H9 (cell line): ENCODE measurements around the gene AK4. TPM values are rescaled to one million over a fixed set of nuclear protein-coding genes. Genes with fewer than 3 reads are reported as not detected.

ENCODE experiments used
- DNase-seq: peaks from one replicate; pipeline ENCODE4 v3.0.0-alpha.2; 2017
- H2AFZ ChIP-seq: one replicate; pipeline ENCODE4 v1.6.1; 2013; ENCODE audit warnings: mild to moderate bottlenecking, low read length, control low read depth, moderate library complexity
- H2AK5ac ChIP-seq: 2 replicates; pipeline ENCODE4 v1.6.1; 2013; ENCODE audit warnings: low read length, control low read depth, mixed read lengths; ENCODE audit not compliant: insufficient read length
- H2BK120ac ChIP-seq: one replicate; pipeline ENCODE4 v1.6.1; 2013; ENCODE audit warnings: low read depth, mild to moderate bottlenecking, low read length, control low read depth, inconsistent platforms; ENCODE audit not compliant: poor library complexity, severe bottlenecking
- H2BK12ac ChIP-seq: 2 replicates; pipeline ENCODE4 v1.6.1; 2013; ENCODE audit warnings: low read length, control low read depth, mixed read lengths, low read depth; ENCODE audit not compliant: insufficient read length
- H2BK15ac ChIP-seq: 2 replicates; pipeline ENCODE4 v1.6.1; 2013; ENCODE audit warnings: low read depth, low read length, control low read depth
- H2BK20ac ChIP-seq: one replicate; pipeline ENCODE4 v1.6.1; 2013; ENCODE audit warnings: low read depth, mild to moderate bottlenecking, low read length, control low read depth, inconsistent platforms; ENCODE audit not compliant: poor library complexity, severe bottlenecking
- H2BK5ac ChIP-seq: 2 replicates; pipeline ENCODE4 v1.6.1; 2013; ENCODE audit warnings: low read length, control low read depth, mixed read lengths; ENCODE audit not compliant: insufficient read length
- H3K14ac ChIP-seq: 2 replicates; pipeline ENCODE4 v1.6.1; 2013; ENCODE audit warnings: low read length, control low read depth; ENCODE audit not compliant: insufficient read depth
- H3K18ac ChIP-seq: 2 replicates; pipeline ENCODE4 v1.6.1; 2013; ENCODE audit warnings: low read depth, mild to moderate bottlenecking, mixed read lengths, low read length, control low read depth; ENCODE audit not compliant: insufficient read length
- H3K23ac ChIP-seq: 2 replicates; pipeline ENCODE4 v1.6.1; 2013; ENCODE audit warnings: low read length, control low read depth, mixed read lengths, low read depth; ENCODE audit not compliant: insufficient read length
- H3K23me2 ChIP-seq: 2 replicates; pipeline ENCODE4 v1.6.1; 2013; ENCODE audit warnings: low read depth, mild to moderate bottlenecking, mixed read lengths, low read length, control low read depth; ENCODE audit not compliant: insufficient read length, poor library complexity, severe bottlenecking
- H3K27ac ChIP-seq: 2 replicates; pipeline ENCODE4 v1.5.1; 2013; ENCODE audit warnings: low read length, control low read depth, mixed read lengths, low read depth; ENCODE audit not compliant: insufficient read length
- H3K27me3 ChIP-seq: 2 replicates; pipeline ENCODE4 v1.6.1; 2013; ENCODE audit warnings: low read length, control low read depth, inconsistent platforms; ENCODE audit not compliant: insufficient read depth
- H3K4ac ChIP-seq: 2 replicates; pipeline ENCODE4 v1.6.1; 2013; ENCODE audit warnings: low read depth, mild to moderate bottlenecking, control low read depth, inconsistent platforms, low read length, moderate library complexity
- H3K4me1 ChIP-seq: 2 replicates; pipeline ENCODE4 v1.6.1; 2013; ENCODE audit warnings: low read length, control low read depth, inconsistent platforms; ENCODE audit not compliant: insufficient read depth
- H3K4me2 ChIP-seq: 2 replicates; pipeline ENCODE4 v1.6.1; 2013; ENCODE audit warnings: low read length, control low read depth, mixed read lengths; ENCODE audit not compliant: insufficient read length, insufficient read depth
- H3K56ac ChIP-seq: 2 replicates; pipeline ENCODE4 v1.6.1; 2013; ENCODE audit warnings: low read depth, mild to moderate bottlenecking, mixed read lengths, low read length, control low read depth; ENCODE audit not compliant: insufficient read length
- H3K79me1 ChIP-seq: 2 replicates; pipeline ENCODE4 v1.6.1; 2013; ENCODE audit warnings: low read depth, mild to moderate bottlenecking, moderate library complexity, low read length, control low read depth, inconsistent platforms; ENCODE audit not compliant: insufficient read depth, poor library complexity, severe bottlenecking
- H3K79me2 ChIP-seq: 2 replicates; pipeline ENCODE4 v1.6.1; 2013; ENCODE audit warnings: low read length, control low read depth, inconsistent platforms; ENCODE audit not compliant: insufficient read depth
- H3K9ac ChIP-seq: 2 replicates; pipeline ENCODE4 v1.6.1; 2013; ENCODE audit warnings: low read length, control low read depth, mixed read lengths; ENCODE audit not compliant: insufficient read length; ENCODE audit errors: extremely low read depth
- H3K9me3 ChIP-seq: one replicate; pipeline ENCODE4 v1.6.1; 2013; ENCODE audit warnings: low read depth, low read length, inconsistent platforms; ENCODE audit not compliant: control insufficient read depth
- H3T11ph ChIP-seq: one replicate; pipeline ENCODE4 v1.6.1; 2013; ENCODE audit warnings: mild to moderate bottlenecking, low read length, control low read depth, inconsistent platforms
- H4K20me1 ChIP-seq: one replicate; pipeline ENCODE4 v1.6.1; 2013; ENCODE audit not compliant: control insufficient read depth, insufficient read length, insufficient read depth
- H4K5ac ChIP-seq: 2 replicates; pipeline ENCODE4 v1.6.1; 2013; ENCODE audit warnings: low read depth, mild to moderate bottlenecking, mixed read lengths, low read length, control low read depth; ENCODE audit not compliant: insufficient read length
- H4K8ac ChIP-seq: replicated peaks from 2 replicates; pipeline ENCODE4 v1.6.1; 2013; ENCODE audit warnings: low read length, control low read depth, mixed read lengths, low read depth; ENCODE audit not compliant: insufficient read length
- H4K91ac ChIP-seq: 2 replicates; pipeline ENCODE4 v1.6.1; 2013; ENCODE audit warnings: low read depth, mild to moderate bottlenecking, moderate library complexity, mixed read lengths, low read length, control low read depth; ENCODE audit not compliant: insufficient read length
- H3K27ac Mint-ChIP-seq, 3 experiments: 2 replicates in 2 of 3; 3 replicates in 1 of 3; pipeline ENCODE4 v1.8.0; 2020 to 2021; ENCODE audit warnings: mixed read lengths in 3 of 3, mild to moderate bottlenecking in 1 of 3, moderate library complexity in 1 of 3
- H3K27me3 Mint-ChIP-seq: 2 replicates; pipeline ENCODE4 v1.8.0; 2021; ENCODE audit warnings: low read depth, mild to moderate bottlenecking, moderate library complexity, mixed read lengths
- H3K36me3 Mint-ChIP-seq, 3 experiments: 2 replicates in 2 of 3; 3 replicates in 1 of 3; pipeline ENCODE4 v1.8.0; 2020 to 2021; ENCODE audit warnings: low read depth in 3 of 3, mixed read lengths in 3 of 3; ENCODE audit not compliant: insufficient read depth in 1 of 3
- H3K4me1 Mint-ChIP-seq, 2 experiments: 2 replicates each; pipeline ENCODE4 v1.8.0; 2020; ENCODE audit warnings: mixed read lengths in 2 of 2
- H3K4me3 Mint-ChIP-seq, 2 experiments: 2 replicates in 1 of 2; 3 replicates in 1 of 2; pipeline ENCODE4 v1.8.0; 2020 to 2021; ENCODE audit warnings: mild to moderate bottlenecking in 2 of 2, mixed read lengths in 2 of 2, moderate library complexity in 1 of 2
- H3K9me3 Mint-ChIP-seq, 2 experiments: 2 replicates in 1 of 2; 3 replicates in 1 of 2; pipeline ENCODE4 v1.8.0; 2020; ENCODE audit warnings: mild to moderate bottlenecking in 2 of 2, mixed read lengths in 2 of 2, moderate library complexity in 1 of 2
- WGBS: extraction: QIAGEN DNeasy Blood & Tissue Kit; methylation state at CpG from one replicate; pipeline ENCODE4 v1.1.7; 2013; ENCODE audit warnings: missing lambda C conversion rate, low lambda C conversion rate, mixed read lengths; ENCODE audit not compliant: insufficient read length; ENCODE audit errors: extremely low coverage; 5-methylcytosine and 5-hydroxymethylcytosine counted together
- total RNA-seq: library from RNA; stranded (reverse); gene quantifications from 2 replicates; pipeline ENCODE4 v1.2.1, GENCODE V29; 2021
- TF ChIP-seq, protein P1 (sequence below): fragments of 200-600 bp; sonication (generic); conservative IDR thresholded peaks from 3 replicates; pipeline ENCODE4 v1.8.0; 2021; ENCODE audit warnings: antibody characterized with exemption, mild to moderate bottlenecking

The AK4 gene
- total RNA-seq, 1 experiment from 2014 or later = 45.6 TPM

- H3K79me1 ChIP-seq = peaks cover 3% of the 10 kb centered on the region
- H3K4me1 ChIP-seq = no peaks in the 10 kb centered on the region
- no peak overlapping the region for H3K18ac ChIP-seq
- WGBS = no CpG with 5 or more reads among the region's 4 CpGs
- no peaks in the 10 kb centered on the region for H3K23me2 ChIP-seq
- H2BK15ac ChIP-seq = no peak overlapping the region
- Mint-ChIP-seq H3K4me3 (no peak overlapping the region), H3K27me3 (no peaks in the 10 kb centered on the region), H3K4me1 (peaks cover 2 to 12% of the 10 kb centered on the region in 2 experiments; a peak in 2 of 4 replicates), H3K36me3 (peaks cover 0 to 16% (median 0%) of the 10 kb centered on the region in 3 experiments; a peak in 3 of 7 replicates), H3K9me3 (no peaks in the 10 kb centered on the region), H3K27ac (peak overlapping the region in 2 of 3 experiments; percentile 61 to 79; a peak in 2 of 7 replicates)
- H3K79me2 ChIP-seq = peaks cover 3% of the 10 kb centered on the region; the same call in 1 of the 2 replicates
- H3K4ac ChIP-seq = no peak overlapping the region
- H3K56ac ChIP-seq = no peak overlapping the region
- no peak overlapping the region for H3K23ac ChIP-seq
- no peak overlapping the region for H2BK5ac ChIP-seq
- DNase-seq = no peak
- no peaks in the 10 kb centered on the region for H3K9me3 ChIP-seq
- H2AK5ac ChIP-seq = no peak overlapping the region
- H4K5ac ChIP-seq = no peak overlapping the region
- H4K91ac ChIP-seq = no peak overlapping the region
- no peak overlapping the region for H2BK20ac ChIP-seq
- H3T11ph ChIP-seq = no peak overlapping the region
- no peak overlapping the region for H2BK12ac ChIP-seq
- H3K27me3 ChIP-seq = no peaks in the 10 kb centered on the region
- H2AFZ ChIP-seq = no peak overlapping the region
- no peak overlapping the region for H3K4me2 ChIP-seq
- TF ChIP-seq, protein P1, sequence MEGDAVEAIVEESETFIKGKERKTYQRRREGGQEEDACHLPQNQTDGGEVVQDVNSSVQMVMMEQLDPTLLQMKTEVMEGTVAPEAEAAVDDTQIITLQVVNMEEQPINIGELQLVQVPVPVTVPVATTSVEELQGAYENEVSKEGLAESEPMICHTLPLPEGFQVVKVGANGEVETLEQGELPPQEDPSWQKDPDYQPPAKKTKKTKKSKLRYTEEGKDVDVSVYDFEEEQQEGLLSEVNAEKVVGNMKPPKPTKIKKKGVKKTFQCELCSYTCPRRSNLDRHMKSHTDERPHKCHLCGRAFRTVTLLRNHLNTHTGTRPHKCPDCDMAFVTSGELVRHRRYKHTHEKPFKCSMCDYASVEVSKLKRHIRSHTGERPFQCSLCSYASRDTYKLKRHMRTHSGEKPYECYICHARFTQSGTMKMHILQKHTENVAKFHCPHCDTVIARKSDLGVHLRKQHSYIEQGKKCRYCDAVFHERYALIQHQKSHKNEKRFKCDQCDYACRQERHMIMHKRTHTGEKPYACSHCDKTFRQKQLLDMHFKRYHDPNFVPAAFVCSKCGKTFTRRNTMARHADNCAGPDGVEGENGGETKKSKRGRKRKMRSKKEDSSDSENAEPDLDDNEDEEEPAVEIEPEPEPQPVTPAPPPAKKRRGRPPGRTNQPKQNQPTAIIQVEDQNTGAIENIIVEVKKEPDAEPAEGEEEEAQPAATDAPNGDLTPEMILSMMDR = no peak
- H3K9ac ChIP-seq = no peak overlapping the region
- no peak overlapping the region for H3K14ac ChIP-seq
- no peak overlapping the region for H4K8ac ChIP-seq
- no peaks in the 10 kb centered on the region for H4K20me1 ChIP-seq
- no peak overlapping the region for H3K27ac ChIP-seq
- no peak overlapping the region for H2BK120ac ChIP-seq
Measured at GRCh38 chr1:65207317-65207716, 59.3 kb downstream of the AK4 start.
